IMR-90 (cell line): Measurements from ENCODE around the gene TENM3. TPM values are rescaled to one million over a fixed set of nuclear protein-coding genes. Genes with fewer than 3 reads are reported as not detected.

ENCODE experiments used
- ATAC-seq: fragments of 200-7000 bp; cut with Tn5 transposase; 2 replicates; pipeline ENCODE4 v1.9.1; 2020; ENCODE audit warnings: low read depth, mild to moderate bottlenecking, moderate library complexity
- BruUV-seq: library from RNA; stranded (reverse); fragments of 400-500 nt; replicated peaks from 2 replicates; lab custom pipeline; 2021; lab: Mats Ljungman, UMichigan
- CTCF ChIA-PET: fragments of 300-600 bp; formaldehyde crosslinking; extraction: SDS; loops from one replicate; lab custom pipeline; 2021; ENCODE audit warnings: antibody characterized with exemption; lab: Yijun Ruan, JAX
- POLR2A ChIA-PET: fragments of 300-600 bp; sonication (Branson Sonifier 250); formaldehyde crosslinking; loops from one replicate; lab custom pipeline; 2022; ENCODE audit warnings: antibody characterized with exemption; ENCODE audit not compliant: unreplicated experiment; lab: Charles Lee
- DNase-seq: peaks from one replicate; pipeline ENCODE4 v3.0.0; 2013
- H2AFZ ChIP-seq: replicated peaks from 2 replicates; pipeline ENCODE3; 2013; ENCODE audit warnings: low read length, mild to moderate bottlenecking; ENCODE audit not compliant: poor library complexity
- H2AK5ac ChIP-seq: 2 replicates; pipeline ENCODE4 v1.6.1; 2013; ENCODE audit warnings: low read depth, low read length, inconsistent platforms
- H2AK9ac ChIP-seq: replicated peaks from 2 replicates; pipeline ENCODE3; 2013; ENCODE audit warnings: mild to moderate bottlenecking, low read depth, low read length, moderate library complexity; ENCODE audit not compliant: poor library complexity
- H2BK120ac ChIP-seq: 2 replicates; pipeline ENCODE4 v1.6.1; 2013; ENCODE audit warnings: low read depth, low read length, inconsistent platforms
- H2BK15ac ChIP-seq: 3 replicates; pipeline ENCODE4 v1.6.1; 2013; ENCODE audit warnings: low read depth, low read length, inconsistent platforms
- H2BK20ac ChIP-seq: 2 replicates; pipeline ENCODE4 v1.6.1; 2013; ENCODE audit warnings: low read depth, mild to moderate bottlenecking, inconsistent platforms, low read length, moderate library complexity
- H2BK5ac ChIP-seq: 2 replicates; pipeline ENCODE4 v1.6.1; 2013; ENCODE audit warnings: mild to moderate bottlenecking, low read depth, low read length, inconsistent platforms; ENCODE audit not compliant: poor library complexity, severe bottlenecking
- H3K14ac ChIP-seq: replicated peaks from 2 replicates; pipeline ENCODE4 v1.6.1; 2013; ENCODE audit warnings: low read depth, low read length, inconsistent platforms
- H3K18ac ChIP-seq: 2 replicates; pipeline ENCODE4 v1.6.1; 2013; ENCODE audit warnings: low read depth, low read length, control low read depth
- H3K23ac ChIP-seq: 2 replicates; pipeline ENCODE4 v1.6.1; 2013; ENCODE audit warnings: low read depth, low read length, inconsistent platforms
- H3K27ac ChIP-seq: 2 replicates; pipeline ENCODE4 v1.5.1; 2013; ENCODE audit warnings: mild to moderate bottlenecking, control low read depth, low read length; ENCODE audit not compliant: insufficient read depth
- H3K27me3 ChIP-seq: 2 replicates; pipeline ENCODE4 v1.6.1; 2013; ENCODE audit warnings: low read length; ENCODE audit not compliant: control insufficient read depth, insufficient read depth
- H3K36me3 ChIP-seq: 2 replicates; pipeline ENCODE4 v1.6.1; 2013; ENCODE audit warnings: low read length, mixed read lengths; ENCODE audit not compliant: control insufficient read depth, insufficient read depth
- H3K4ac ChIP-seq: 2 replicates; pipeline ENCODE4 v1.6.1; 2013; ENCODE audit warnings: low read depth, low read length, inconsistent platforms
- H3K4me1 ChIP-seq: 2 replicates; pipeline ENCODE4 v1.6.1; 2013; ENCODE audit warnings: low read length, mixed read lengths; ENCODE audit not compliant: control insufficient read depth, insufficient read depth
- H3K4me2 ChIP-seq: 2 replicates; pipeline ENCODE4 v1.6.1; 2013; ENCODE audit warnings: low read depth, mild to moderate bottlenecking, control low read depth, low read length, moderate library complexity
- H3K4me3 ChIP-seq: 2 replicates; pipeline ENCODE4 v1.5.1; 2013; ENCODE audit warnings: low read depth, mild to moderate bottlenecking, control low read depth, low read length, moderate library complexity; ENCODE audit not compliant: insufficient read depth
- H3K56ac ChIP-seq: 2 replicates; pipeline ENCODE4 v1.6.1; 2013; ENCODE audit warnings: low read length, inconsistent platforms; ENCODE audit not compliant: insufficient read depth; ENCODE audit errors: extremely low read depth
- H3K79me1 ChIP-seq, 2 experiments: 2 replicates each; pipeline ENCODE4 v1.6.1; 2013; ENCODE audit warnings: low read length in 2 of 2, inconsistent platforms in 1 of 2, low read depth in 1 of 2
- H3K9ac ChIP-seq: 2 replicates; pipeline ENCODE4 v1.6.1; 2013; ENCODE audit warnings: low read depth, low read length, control low read depth
- H3K9me1 ChIP-seq: 2 replicates; pipeline ENCODE4 v1.6.1; 2013; ENCODE audit warnings: low read length, inconsistent platforms; ENCODE audit not compliant: insufficient read depth
- H3K9me3 ChIP-seq: 2 replicates; pipeline ENCODE4 v1.6.1; 2013; ENCODE audit warnings: low read length; ENCODE audit not compliant: control insufficient read depth, insufficient read depth
- H4K20me1 ChIP-seq: 2 replicates; pipeline ENCODE4 v1.6.1; 2013; ENCODE audit warnings: low read length, inconsistent platforms; ENCODE audit not compliant: insufficient read depth
- H4K5ac ChIP-seq: 2 replicates; pipeline ENCODE4 v1.6.1; 2013; ENCODE audit warnings: mild to moderate bottlenecking, low read depth, low read length, control low read depth
- H4K8ac ChIP-seq, 2 experiments: 2 replicates each; pipeline ENCODE4 v1.6.1; 2013; ENCODE audit warnings: low read depth in 2 of 2, low read length in 2 of 2, control low read depth in 1 of 2, inconsistent platforms in 1 of 2
- H4K91ac ChIP-seq: 2 replicates; pipeline ENCODE4 v1.6.1; 2013; ENCODE audit warnings: low read depth, low read length, inconsistent platforms; ENCODE audit not compliant: insufficient read depth
- BHLHE40 ChIP-seq: fragments of 150-350 bp; IDR thresholded peaks from 2 replicates; pipeline ENCODE4 v1.6.1; 2016; ENCODE audit warnings: mild to moderate bottlenecking, low read depth, low read length
- CEBPB ChIP-seq: IDR thresholded peaks from 2 replicates; pipeline ENCODE4 v1.6.1; 2012; ENCODE audit warnings: low read depth, low read length, improper control_type of control experiment
- CHD1 ChIP-seq: IDR thresholded peaks from 2 replicates; pipeline ENCODE4 v1.6.1; 2012; ENCODE audit warnings: low read depth, low read length, improper control_type of control experiment
- MAZ ChIP-seq: IDR thresholded peaks from 2 replicates; pipeline ENCODE4 v1.6.1; 2012; ENCODE audit warnings: low read depth, mild to moderate bottlenecking, low read length, improper control_type of control experiment, moderate library complexity, borderline replicate concordance
- MXI1 ChIP-seq: IDR thresholded peaks from 2 replicates; pipeline ENCODE4 v1.6.1; 2012; ENCODE audit warnings: low read depth, mild to moderate bottlenecking, low read length, moderate library complexity, borderline replicate concordance
- RCOR1 ChIP-seq: IDR thresholded peaks from 2 replicates; pipeline ENCODE4 v1.6.1; 2012; ENCODE audit warnings: mild to moderate bottlenecking, low read length, improper control_type of control experiment; ENCODE audit not compliant: insufficient replicate concordance
- WGBS, 2 experiments: methylation state at CpG; one replicate each; pipeline versions ENCODE4 v1.1.5 to v1.1.7; 2013; ENCODE audit warnings: missing lambda C conversion rate in 2 of 2; ENCODE audit not compliant: insufficient read length in 1 of 2; ENCODE audit errors: extremely low coverage in 2 of 2; 5-methylcytosine and 5-hydroxymethylcytosine counted together
- dilution Hi-C: fragments of 300-500 bp; cut with HindIII; formaldehyde crosslinking; loops from one replicate; pipeline ENCODE4 v1.14.3; 2018; ENCODE audit warnings: low sequenced_read_pairs; ENCODE audit not compliant: unreplicated experiment
- in situ Hi-C: fragments of 300-500 bp; cut with MboI; formaldehyde crosslinking; loops from 3 replicates; pipeline ENCODE4 v1.14.3; 2019; ENCODE audit warnings: low sequenced_read_pairs, inconsistent platforms, mixed read lengths
- intact Hi-C: fragments of 100-400 bp; cut with micrococcal nuclease; formaldehyde crosslinking; loops from 2 replicates; pipeline ENCODE4 v1.10.0; 2022
- polyA plus RNA-seq, 3 experiments: library from polyadenylated mRNA; depleted of rRNA; stranded (reverse); fragments of >200 nt; gene quantifications; 2 replicates each; pipeline ENCODE4 v1.2.3, GENCODE V29; 2012; ENCODE audit warnings: low replicate concordance in 1 of 3
- total RNA-seq: library from RNA; depleted of rRNA; stranded (reverse); fragments of >200 nt; gene quantifications from 2 replicates; pipeline ENCODE4 v1.2.3, GENCODE V29; 2012

TENM3 gene
- total and polyA plus RNA-seq, 2 of the 4 experiments (the other 2 are of a cell fraction), result 29.9 to 173 TPM

DNA sequence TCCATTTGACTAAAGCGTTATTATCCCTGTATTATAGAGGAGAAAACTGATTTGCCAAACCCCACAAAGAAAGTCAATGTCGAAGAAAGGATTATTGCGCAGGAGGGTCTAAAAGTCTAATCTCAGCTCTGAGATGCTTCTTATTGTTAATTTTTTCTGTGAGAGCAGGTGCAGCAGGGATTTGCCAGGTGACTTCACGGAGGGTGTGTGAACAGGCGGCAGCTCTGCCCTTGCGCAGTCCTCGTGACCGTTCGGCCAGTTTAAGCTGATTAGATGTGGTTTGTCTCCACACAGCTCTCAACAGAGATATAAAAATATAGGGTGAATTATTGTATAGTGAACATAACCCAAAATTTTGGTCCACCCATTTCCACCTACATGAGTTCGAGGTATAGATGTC lies 28.5 kb downstream of the TENM3 start:
- Histone ChIP-seq H4K91ac (no peak overlapping the region), H3K9ac (no peak overlapping the region), H3K23ac (no peak overlapping the region), H3K4me3 (no peak overlapping the region), H4K8ac (no peak overlapping the region), H3K27me3 (no peaks in the 10 kb centered on the region), H4K20me1 (no peaks in the 10 kb centered on the region), H2AK5ac (no peak overlapping the region), H3K4ac (no peak overlapping the region), H2BK5ac (no peak overlapping the region), H2BK120ac (no peak overlapping the region), H3K9me3 (no peaks in the 10 kb centered on the region), H4K5ac (no peak overlapping the region), H2AFZ (no peak overlapping the region), H3K56ac (no peak overlapping the region), H3K79me1 (no peaks in the 10 kb centered on the region), H3K36me3 (no peaks in the 10 kb centered on the region), H2AK9ac (no peak overlapping the region), H3K4me2 (no peak overlapping the region), H3K14ac (no peak overlapping the region), H2BK15ac (no peak overlapping the region), H3K9me1 (no peaks in the 10 kb centered on the region), H3K18ac (no peak overlapping the region), H3K4me1 (no peaks in the 10 kb centered on the region), H2BK20ac (no peak overlapping the region), H3K27ac (no peak overlapping the region)
- TF ChIP-seq CEBPB (no peak), CHD1 (no peak), RCOR1 (no peak), MXI1 (no peak), MAZ (no peak), BHLHE40 (no peak)
- in situ Hi-C loops, result no loop called here
- ChIA-PET CTCF (no interaction called here), POLR2A (no interaction called here)
- intact Hi-C loops, result no loop called here
- no peak for ATAC-seq
- WGBS, 2 experiments, result no CpG with 5 or more reads among the region's 10 CpGs
- BruUV-seq, result no TSS peak
- dilution Hi-C loops, result no loop called here
- DNase-seq, result no peak
